Astrocyte (in vitro differentiated cells and primary cell): ENCODE measurements around the gene ENKD1. TPM values are rescaled to one million over a fixed set of nuclear protein-coding genes. Genes with fewer than 3 reads are reported as not detected.
A peak's percentile ranks its signal among the peaks of the same experiment; 100 is the strongest.

Source experiments
- DNase-seq: peaks from one replicate; pipeline ENCODE4 v3.0.0-alpha.2; 2010; ENCODE audit warnings: low read depth
- FAIRE-seq: peaks from 2 replicates; lab custom pipeline; 2011; peaks lifted over from hg19 to GRCh38; lab: Jason Lieb, UNC
- H2AFZ ChIP-seq: 2 replicates; pipeline ENCODE4 v1.6.0; 2012; ENCODE audit warnings: low read depth, low read length, inconsistent platforms
- H3K27ac ChIP-seq: 2 replicates; pipeline ENCODE4 v1.5.1; 2011; ENCODE audit warnings: low read depth, low read length, inconsistent platforms
- H3K27me3 ChIP-seq: 2 replicates; pipeline ENCODE4 v1.6.0; 2011; ENCODE audit warnings: low read length, inconsistent platforms; ENCODE audit not compliant: insufficient read depth
- H3K36me3 ChIP-seq: 2 replicates; pipeline ENCODE4 v1.5.1; 2011; ENCODE audit warnings: low read length, inconsistent platforms; ENCODE audit not compliant: insufficient read depth
- H3K4me1 ChIP-seq: 2 replicates; pipeline ENCODE4 v1.5.1; 2011; ENCODE audit warnings: low read length, inconsistent platforms; ENCODE audit not compliant: insufficient read depth
- H3K4me2 ChIP-seq: 2 replicates; pipeline ENCODE4 v1.6.0; 2012; ENCODE audit warnings: low read length, inconsistent platforms
- H3K4me3 ChIP-seq: 2 replicates; pipeline ENCODE4 v1.5.1; 2011; ENCODE audit warnings: low read depth, mild to moderate bottlenecking, low read length, inconsistent platforms; ENCODE audit not compliant: insufficient read depth
- H3K79me2 ChIP-seq: 2 replicates; pipeline ENCODE4 v1.6.0; 2012; ENCODE audit warnings: mild to moderate bottlenecking, low read length, inconsistent platforms; ENCODE audit not compliant: insufficient read depth
- H3K9ac ChIP-seq: 2 replicates; pipeline ENCODE4 v1.6.0; 2012; ENCODE audit warnings: mild to moderate bottlenecking, low read length, inconsistent platforms
- H3K9me3 ChIP-seq: 2 replicates; pipeline ENCODE4 v1.5.1; 2012; ENCODE audit warnings: low read depth, mild to moderate bottlenecking, low read length, inconsistent platforms; ENCODE audit not compliant: insufficient read depth
- H4K20me1 ChIP-seq: 2 replicates; pipeline ENCODE4 v1.6.0; 2012; ENCODE audit warnings: low read length, inconsistent platforms; ENCODE audit not compliant: insufficient read depth
- H3K27ac Mint-ChIP-seq: one replicate; pipeline ENCODE4 v1.8.0; 2021; ENCODE audit warnings: mild to moderate bottlenecking, mixed read lengths; ENCODE audit not compliant: unreplicated experiment
- H3K27me3 Mint-ChIP-seq: one replicate; pipeline ENCODE4 v1.8.0; 2021; ENCODE audit warnings: low read depth, mixed read lengths; ENCODE audit not compliant: unreplicated experiment
- H3K36me3 Mint-ChIP-seq: one replicate; pipeline ENCODE4 v1.8.0; 2021; ENCODE audit warnings: low read depth, mixed read lengths; ENCODE audit not compliant: unreplicated experiment
- H3K4me1 Mint-ChIP-seq: one replicate; pipeline ENCODE4 v1.8.0; 2021; ENCODE audit warnings: low read depth, mixed read lengths; ENCODE audit not compliant: unreplicated experiment
- H3K4me3 Mint-ChIP-seq: one replicate; pipeline ENCODE4 v1.8.0; 2021; ENCODE audit warnings: mild to moderate bottlenecking, moderate library complexity, mixed read lengths; ENCODE audit not compliant: unreplicated experiment
- H3K9me3 Mint-ChIP-seq: one replicate; pipeline ENCODE4 v1.8.0; 2021; ENCODE audit warnings: mild to moderate bottlenecking, mixed read lengths; ENCODE audit not compliant: unreplicated experiment
- EZH2 ChIP-seq: IDR thresholded peaks from 2 replicates; pipeline ENCODE4 v1.6.1; 2012; ENCODE audit warnings: mild to moderate bottlenecking, low read length, inconsistent platforms; ENCODE audit not compliant: insufficient read depth
- total RNA-seq: library from RNA; stranded (reverse); gene quantifications from 2 replicates; pipeline ENCODE4 v1.2.1, GENCODE V29; 2021
- TF ChIP-seq, protein P1 (sequence below): IDR thresholded peaks from 2 replicates; pipeline ENCODE4 v1.5.1; 2011; ENCODE audit warnings: low read depth, mild to moderate bottlenecking, inconsistent platforms, low read length, moderate library complexity; ENCODE audit not compliant: insufficient read depth

The ENKD1 gene
- total RNA-seq, 1 donor from 2014 or later = 8.5 TPM

DNA sequence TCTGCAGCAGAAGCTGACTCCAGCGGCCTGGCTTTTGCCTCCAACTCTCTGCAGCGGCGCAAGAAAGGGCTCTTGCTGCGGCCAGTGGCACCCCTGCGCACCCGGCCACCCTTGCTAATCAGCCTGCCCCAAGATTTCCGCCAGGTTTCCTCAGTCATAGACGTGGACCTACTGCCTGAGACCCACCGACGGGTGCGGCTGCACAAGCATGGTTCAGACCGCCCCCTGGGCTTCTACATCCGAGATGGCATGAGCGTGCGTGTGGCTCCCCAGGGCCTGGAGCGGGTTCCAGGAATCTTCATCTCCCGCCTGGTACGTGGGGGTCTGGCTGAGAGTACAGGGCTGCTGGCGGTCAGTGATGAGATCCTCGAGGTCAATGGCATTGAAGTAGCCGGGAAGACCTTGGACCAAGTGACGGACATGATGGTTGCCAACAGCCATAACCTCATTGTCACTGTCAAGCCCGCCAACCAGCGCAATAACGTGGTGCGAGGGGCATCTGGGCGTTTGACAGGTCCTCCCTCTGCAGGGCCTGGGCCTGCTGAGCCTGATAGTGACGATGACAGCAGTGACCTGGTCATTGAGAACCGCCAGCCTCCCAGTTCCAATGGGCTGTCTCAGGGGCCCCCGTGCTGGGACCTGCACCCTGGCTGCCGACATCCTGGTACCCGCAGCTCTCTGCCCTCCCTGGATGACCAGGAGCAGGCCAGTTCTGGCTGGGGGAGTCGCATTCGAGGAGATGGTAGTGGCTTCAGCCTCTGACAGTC lies 4.5 kb downstream of the ENKD1 start:
- H3K4me2 ChIP-seq = no peak overlapping the region
- no peaks in the 10 kb centered on the region for H3K27me3 ChIP-seq
- no peak overlapping the region for H2AFZ ChIP-seq
- peaks cover 14% of the 10 kb centered on the region for H3K79me2 ChIP-seq
- no peak overlapping the region for H3K27ac Mint-ChIP-seq
- H3K4me3 Mint-ChIP-seq = no peak overlapping the region
- no peaks in the 10 kb centered on the region for H3K9me3 Mint-ChIP-seq
- no peak overlapping the region for H3K9ac ChIP-seq
- peaks cover 22% of the 10 kb centered on the region for H4K20me1 ChIP-seq
- TF ChIP-seq, protein P1, sequence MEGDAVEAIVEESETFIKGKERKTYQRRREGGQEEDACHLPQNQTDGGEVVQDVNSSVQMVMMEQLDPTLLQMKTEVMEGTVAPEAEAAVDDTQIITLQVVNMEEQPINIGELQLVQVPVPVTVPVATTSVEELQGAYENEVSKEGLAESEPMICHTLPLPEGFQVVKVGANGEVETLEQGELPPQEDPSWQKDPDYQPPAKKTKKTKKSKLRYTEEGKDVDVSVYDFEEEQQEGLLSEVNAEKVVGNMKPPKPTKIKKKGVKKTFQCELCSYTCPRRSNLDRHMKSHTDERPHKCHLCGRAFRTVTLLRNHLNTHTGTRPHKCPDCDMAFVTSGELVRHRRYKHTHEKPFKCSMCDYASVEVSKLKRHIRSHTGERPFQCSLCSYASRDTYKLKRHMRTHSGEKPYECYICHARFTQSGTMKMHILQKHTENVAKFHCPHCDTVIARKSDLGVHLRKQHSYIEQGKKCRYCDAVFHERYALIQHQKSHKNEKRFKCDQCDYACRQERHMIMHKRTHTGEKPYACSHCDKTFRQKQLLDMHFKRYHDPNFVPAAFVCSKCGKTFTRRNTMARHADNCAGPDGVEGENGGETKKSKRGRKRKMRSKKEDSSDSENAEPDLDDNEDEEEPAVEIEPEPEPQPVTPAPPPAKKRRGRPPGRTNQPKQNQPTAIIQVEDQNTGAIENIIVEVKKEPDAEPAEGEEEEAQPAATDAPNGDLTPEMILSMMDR = no peak
- no peak for TF ChIP-seq EZH2
- H3K9me3 ChIP-seq = no peaks in the 10 kb centered on the region
- DNase-seq (no peak), FAIRE-seq (no peak)
- no peak overlapping the region for H3K4me3 ChIP-seq
- H3K27me3 Mint-ChIP-seq = peaks cover 6% of the 10 kb centered on the region
- H3K27ac ChIP-seq = no peak overlapping the region
- peaks cover 4% of the 10 kb centered on the region for H3K4me1 Mint-ChIP-seq
- H3K4me1 ChIP-seq = peaks cover 19% of the 10 kb centered on the region
- peaks cover 2% of the 10 kb centered on the region for H3K36me3 ChIP-seq
- H3K36me3 Mint-ChIP-seq = peaks cover 4% of the 10 kb centered on the region

DNA sequence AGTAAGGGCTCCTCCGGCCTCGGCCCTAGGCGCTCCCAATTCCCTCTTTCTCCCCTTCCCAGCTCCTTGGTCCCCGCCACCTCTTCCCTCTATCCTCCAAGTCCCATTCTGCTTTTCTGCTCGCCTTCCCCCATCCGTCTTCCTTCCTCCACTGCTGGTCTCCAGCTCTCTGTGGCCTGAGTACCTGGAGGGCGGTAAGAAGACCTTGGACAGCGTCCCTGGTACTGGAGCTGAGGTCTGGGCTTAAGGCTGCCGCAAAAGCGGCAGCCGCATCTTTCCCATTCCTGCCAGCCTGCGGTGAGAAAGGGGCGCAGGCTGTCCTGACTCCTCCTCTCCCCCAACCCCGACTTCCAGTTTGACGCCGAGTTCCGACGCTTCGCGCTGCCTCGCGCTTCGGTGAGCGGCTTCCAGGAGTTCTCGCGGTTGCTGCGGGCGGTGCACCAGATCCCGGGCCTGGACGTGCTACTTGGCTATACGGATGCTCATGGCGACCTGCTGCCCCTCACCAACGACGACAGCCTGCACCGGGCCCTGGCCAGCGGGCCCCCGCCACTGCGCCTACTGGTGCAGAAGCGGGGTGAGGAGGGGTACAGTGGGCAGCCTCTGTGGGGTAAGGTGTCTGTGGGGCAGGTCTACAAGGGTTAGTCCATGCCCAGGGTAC lies 5.3 kb downstream of the ENKD1 start:
- peaks cover 14% of the 10 kb centered on the region for H3K4me1 ChIP-seq
- H3K4me2 ChIP-seq = peak overlapping the region; percentile 93
- no peaks in the 10 kb centered on the region for H3K27me3 ChIP-seq
- H3K27me3 Mint-ChIP-seq = peaks cover 6% of the 10 kb centered on the region
- peaks cover 4% of the 10 kb centered on the region for H3K36me3 Mint-ChIP-seq
- H3K9me3 Mint-ChIP-seq = no peaks in the 10 kb centered on the region
- no peak overlapping the region for H3K27ac Mint-ChIP-seq
- peaks cover 14% of the 10 kb centered on the region for H3K79me2 ChIP-seq
- H3K27ac ChIP-seq = no peak overlapping the region
- peak overlapping the region; percentile 54 for H2AFZ ChIP-seq
- H3K4me1 Mint-ChIP-seq = peaks cover 4% of the 10 kb centered on the region
- FAIRE-seq (no peak), DNase-seq (peak; percentile 43)
- H3K9ac ChIP-seq = no peak overlapping the region
- peak overlapping the region; percentile 48 for H3K4me3 ChIP-seq
- H3K9me3 ChIP-seq = no peaks in the 10 kb centered on the region
- H4K20me1 ChIP-seq = peaks cover 22% of the 10 kb centered on the region
- H3K36me3 ChIP-seq = peaks cover 2% of the 10 kb centered on the region
- H3K4me3 Mint-ChIP-seq = peak overlapping the region; percentile 82
- no peak for TF ChIP-seq EZH2
- TF ChIP-seq, protein P1 = no peak
